ENCODE measurements around the gene BRIP1.

- TF ChIP-seq, protein P1, sequence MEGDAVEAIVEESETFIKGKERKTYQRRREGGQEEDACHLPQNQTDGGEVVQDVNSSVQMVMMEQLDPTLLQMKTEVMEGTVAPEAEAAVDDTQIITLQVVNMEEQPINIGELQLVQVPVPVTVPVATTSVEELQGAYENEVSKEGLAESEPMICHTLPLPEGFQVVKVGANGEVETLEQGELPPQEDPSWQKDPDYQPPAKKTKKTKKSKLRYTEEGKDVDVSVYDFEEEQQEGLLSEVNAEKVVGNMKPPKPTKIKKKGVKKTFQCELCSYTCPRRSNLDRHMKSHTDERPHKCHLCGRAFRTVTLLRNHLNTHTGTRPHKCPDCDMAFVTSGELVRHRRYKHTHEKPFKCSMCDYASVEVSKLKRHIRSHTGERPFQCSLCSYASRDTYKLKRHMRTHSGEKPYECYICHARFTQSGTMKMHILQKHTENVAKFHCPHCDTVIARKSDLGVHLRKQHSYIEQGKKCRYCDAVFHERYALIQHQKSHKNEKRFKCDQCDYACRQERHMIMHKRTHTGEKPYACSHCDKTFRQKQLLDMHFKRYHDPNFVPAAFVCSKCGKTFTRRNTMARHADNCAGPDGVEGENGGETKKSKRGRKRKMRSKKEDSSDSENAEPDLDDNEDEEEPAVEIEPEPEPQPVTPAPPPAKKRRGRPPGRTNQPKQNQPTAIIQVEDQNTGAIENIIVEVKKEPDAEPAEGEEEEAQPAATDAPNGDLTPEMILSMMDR (IDR thresholded peaks at IDR 0.05; ENCODE audit: low read depth, low read length): no peak
- TF ChIP-seq EZH2phosphoT487 (IDR thresholded peaks at IDR 0.05; ENCODE audit: low read depth): no peak
Measured at GRCh38 chr17:61720016-61720795, 143.1 kb downstream of the BRIP1 start.

All from OCI-LY3 (cell line).